ENCODE data around the gene LRP1B.

The LRP1B gene

DNA sequence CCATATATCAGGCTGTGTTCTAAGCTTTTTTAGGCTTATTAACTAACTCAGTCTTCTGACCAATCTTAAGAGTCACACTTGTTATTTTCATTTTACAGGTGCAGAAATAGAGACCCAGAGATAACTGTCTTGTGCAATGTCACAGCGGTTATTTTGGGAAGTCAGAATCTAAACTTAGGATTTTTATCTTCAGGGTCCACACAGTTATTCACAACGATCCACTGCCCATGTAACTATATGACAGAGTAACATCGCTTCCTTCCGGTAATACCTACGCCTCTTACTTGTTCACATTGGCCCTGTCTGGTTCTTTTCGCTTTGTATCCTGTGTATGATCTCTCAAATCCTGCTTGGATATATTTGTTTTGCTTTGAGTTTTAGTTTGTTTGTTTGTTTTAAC lies 631.7 kb downstream of the LRP1B start:
- FAIRE-seq: no peak

DNA sequence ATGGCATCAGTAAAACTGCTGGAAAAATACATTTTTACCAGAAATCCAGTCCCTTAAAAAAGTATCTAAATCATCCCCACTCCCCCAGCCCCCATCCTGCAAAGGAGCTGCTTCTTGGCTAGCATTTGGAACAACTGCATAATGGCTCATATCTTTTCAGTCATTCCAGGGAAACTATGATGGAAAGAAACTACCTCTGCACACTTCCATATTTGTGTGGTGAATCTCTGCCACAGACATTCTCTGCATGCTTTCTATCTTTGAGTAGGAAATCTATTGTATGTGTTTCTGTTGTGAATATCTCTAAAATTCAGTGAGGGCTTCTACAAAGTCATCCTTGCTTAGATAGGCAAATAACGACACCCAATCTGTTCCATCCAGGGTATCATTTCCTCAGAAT lies 632.3 kb downstream of the LRP1B start:
- no peak for FAIRE-seq

DNA sequence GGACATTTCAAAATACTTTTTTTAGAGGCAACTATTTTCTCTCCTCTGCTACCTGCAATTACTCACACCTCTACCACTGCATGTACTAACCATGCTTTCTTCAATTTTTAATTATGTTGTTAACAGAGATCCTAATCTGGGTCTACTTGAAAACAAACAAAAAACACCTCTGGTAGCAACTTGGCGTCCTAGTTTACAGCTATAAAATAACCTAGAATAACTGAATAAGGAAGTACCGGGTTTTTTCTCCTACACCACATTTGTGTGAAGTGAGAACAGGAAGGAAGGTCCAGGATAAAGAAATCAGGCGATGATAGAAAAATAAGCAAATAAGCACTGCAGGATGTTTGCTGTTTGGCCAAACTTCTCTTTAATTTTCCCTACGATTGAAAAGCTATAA lies 633.5 kb downstream of the LRP1B start:
- FAIRE-seq: no peak

DNA sequence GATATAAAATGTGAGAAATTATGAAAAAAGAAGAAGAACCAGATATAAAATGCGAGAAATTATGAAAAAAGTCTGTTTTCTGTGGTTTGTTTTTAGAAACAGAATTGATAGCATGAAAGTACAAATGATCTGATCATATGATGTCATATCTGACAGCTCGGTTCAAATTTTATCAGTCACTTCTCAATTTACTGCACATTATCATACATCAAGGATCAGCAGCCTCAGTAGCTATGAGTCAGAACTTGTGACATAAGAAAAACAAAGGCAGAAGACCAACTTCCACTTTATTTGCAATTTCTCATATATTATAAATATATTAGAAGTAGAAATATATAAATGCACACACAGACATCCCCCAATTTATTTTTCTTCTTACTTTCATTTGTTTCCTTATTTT lies 634.0 kb downstream of the LRP1B start:
- no peak for FAIRE-seq

DNA sequence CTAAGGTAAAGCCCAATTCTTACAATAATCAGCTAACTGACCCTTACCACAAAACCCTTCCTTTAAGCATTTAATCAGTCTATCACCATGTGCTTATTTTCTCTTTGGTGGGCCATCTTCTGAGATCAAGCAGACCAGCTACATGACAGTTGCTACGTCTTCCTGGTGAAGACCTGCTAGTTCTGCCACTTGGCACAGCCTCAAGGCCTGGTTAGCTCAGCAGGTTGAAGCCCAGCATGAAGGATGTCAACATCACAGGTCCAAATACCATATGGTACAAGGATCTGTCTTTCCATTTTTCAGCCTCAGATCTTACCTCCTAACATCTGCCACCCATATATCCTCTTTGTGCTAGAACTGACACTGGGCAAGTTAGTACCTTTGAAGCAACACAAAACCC lies 636.9 kb downstream of the LRP1B start:
- no peak for FAIRE-seq

DNA sequence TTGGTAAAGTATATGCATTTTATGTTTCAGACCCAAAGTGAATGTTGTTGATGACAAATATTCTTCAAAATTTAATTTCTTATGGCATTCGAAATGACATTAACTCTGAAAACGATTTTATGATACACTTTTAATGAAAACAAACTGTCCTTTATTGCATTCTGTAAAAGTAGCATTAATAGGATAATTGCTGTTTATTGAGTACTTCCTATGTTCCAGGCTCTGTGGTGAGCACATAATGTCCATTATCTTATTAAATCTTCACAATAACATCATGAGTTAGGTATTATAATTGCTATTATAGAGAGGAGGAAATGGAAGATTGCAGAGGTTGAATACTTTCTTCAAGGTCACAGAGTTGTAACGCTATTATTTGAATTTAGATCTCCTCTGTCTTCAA lies 638.0 kb downstream of the LRP1B start:
- no peak for FAIRE-seq

DNA sequence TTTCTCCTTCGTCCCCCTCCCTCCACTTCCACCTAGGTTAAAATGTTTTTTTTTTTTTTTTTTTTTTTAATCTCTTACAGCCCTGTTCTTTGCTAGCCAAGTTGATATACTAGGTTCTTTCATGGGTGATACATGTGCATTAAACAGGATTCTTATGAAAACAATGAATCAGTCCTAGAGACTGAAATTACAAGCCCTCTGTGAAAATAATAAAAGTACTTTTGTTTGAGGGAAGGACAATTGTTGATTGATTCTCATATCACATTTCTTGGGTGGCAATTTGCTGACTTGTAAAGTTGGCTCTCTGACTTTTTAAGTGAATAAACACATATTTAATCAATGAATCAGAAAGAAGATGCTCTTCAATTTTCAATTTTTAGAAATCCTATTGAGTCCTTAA lies 639.9 kb downstream of the LRP1B start:
- no peak for FAIRE-seq

DNA sequence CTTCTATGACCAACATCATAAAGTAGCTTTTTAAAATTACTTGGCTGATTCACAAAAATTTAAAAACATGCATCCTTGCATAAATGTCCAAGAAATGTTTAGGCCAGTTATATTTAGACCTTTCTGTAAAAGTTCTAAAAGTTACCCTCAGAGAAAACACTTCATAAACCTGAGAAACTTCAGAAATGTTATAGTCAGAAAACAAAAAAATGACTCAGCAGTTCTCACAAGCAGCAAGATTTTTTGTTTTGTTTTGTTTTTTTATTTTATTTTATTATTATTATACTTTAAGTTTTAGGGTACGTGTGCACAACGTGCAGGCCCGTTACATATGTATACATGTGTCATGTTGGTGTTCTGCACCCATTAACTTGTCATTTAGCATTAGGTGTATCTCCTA lies 648.1 kb downstream of the LRP1B start:
- FAIRE-seq: no peak

DNA sequence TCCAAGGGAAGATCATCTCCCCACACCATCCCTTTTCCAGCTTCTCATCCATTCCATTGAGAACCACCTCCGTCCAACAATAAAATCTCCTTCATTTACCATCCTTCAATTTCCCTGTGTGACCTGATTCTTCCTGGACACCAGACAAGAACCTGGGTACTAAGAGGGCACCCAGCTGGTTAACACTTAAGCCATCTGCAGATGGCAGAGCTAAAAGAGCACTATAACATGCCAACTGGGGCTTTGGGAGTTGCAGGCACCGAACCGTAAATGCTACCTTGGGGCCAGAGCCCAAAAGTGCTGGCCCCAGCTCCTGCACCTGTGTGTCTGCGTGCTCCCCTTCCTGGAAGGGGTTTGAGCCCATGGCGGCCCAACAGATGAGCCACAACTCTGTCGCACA lies 655.0 kb downstream of the LRP1B start:
- FAIRE-seq: no peak

DNA sequence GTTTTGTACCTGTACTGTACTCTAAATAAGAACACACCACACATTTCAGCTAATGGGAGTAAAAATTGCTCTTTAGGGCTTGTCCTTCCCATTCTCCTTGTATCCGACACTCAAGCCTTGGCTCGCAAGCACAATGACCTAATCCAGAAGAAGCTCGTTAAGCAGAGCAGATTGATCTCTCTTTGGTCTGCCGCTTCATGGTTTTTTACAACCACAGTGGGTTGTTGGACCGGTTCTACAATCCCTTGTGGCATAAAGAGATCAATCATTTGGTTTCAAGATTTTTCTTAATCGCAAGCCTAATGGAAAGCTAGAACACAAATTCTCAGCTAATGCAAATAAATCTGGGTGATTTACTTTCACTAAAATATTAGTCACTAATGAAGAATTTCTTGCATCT lies 662.1 kb downstream of the LRP1B start:
- FAIRE-seq: no peak

DNA sequence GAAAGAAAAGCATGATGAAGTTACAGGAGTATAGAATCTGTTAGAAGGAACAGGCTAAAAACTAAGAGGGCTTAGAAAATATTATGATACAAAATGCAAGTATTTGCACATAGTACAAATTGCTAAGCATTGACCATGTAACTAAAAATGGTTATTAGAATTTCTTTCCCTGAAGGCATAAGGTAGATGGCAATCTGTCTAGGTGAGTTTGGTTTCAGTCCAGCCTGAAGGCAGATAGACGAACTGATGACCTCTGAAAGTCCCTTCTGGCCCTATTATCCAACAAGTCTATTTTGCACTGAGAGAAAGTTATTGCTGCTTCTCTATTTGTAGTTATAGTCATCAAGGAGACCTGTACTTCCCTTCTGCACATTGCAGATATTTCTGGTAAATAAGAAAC lies 663.5 kb downstream of the LRP1B start:
- FAIRE-seq: no peak

DNA sequence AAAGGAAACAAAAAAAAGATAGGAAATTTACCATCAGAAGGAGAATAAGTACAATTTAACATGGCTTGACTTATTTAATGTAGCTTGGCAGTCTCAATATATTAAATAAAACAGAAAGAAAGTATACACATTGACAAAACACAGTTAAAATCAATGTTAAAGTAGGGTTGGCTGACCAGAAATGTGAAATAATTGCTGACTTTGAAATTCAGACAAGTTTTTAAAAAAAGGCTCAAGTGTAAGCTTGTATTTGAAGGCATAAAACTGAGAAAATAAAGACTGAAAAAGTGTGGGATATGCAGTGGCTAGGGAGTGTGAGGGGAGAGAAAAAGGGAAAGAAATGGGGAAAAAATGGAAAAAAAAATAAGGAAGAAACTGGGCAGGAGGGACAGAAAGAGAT lies 665.8 kb downstream of the LRP1B start:
- FAIRE-seq: no peak

DNA sequence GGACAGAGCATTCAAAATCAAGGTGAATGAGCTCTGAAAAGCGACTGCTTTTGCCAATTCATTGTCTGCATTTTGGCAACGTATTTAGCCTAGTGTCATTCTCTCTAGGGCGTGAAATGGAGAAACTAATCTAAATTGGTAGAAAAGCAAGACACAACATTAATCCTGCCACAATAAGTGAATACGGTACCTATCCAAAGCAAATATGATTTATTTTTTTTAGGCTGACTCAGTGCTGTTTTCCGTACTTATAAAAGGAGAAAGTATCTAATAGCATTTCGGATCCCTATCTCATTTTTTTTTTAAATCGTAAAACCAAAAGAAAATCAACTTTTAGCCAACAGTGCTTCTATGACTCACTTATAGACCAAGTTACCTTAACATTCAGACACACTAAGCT lies 672.5 kb downstream of the LRP1B start:
- FAIRE-seq: no peak

DNA sequence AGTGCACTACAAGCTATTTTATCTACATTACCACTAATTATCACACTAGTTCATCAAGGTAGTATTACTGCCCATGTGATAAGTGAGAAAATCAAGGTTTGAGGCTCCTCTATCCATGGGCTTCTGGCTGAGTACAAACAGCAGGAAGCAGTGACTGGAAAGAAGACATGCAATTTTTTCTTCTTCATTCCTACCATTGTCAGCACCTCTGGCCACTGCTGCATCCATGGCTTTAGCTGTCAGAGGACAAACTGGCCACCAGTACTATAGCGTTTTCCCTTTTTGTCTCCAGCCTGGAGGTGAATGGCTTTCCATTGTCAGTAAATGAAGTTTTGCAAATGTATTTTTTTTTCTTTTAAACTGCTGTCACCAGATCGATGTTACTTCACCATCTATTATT lies 674.9 kb downstream of the LRP1B start:
- FAIRE-seq: no peak

DNA sequence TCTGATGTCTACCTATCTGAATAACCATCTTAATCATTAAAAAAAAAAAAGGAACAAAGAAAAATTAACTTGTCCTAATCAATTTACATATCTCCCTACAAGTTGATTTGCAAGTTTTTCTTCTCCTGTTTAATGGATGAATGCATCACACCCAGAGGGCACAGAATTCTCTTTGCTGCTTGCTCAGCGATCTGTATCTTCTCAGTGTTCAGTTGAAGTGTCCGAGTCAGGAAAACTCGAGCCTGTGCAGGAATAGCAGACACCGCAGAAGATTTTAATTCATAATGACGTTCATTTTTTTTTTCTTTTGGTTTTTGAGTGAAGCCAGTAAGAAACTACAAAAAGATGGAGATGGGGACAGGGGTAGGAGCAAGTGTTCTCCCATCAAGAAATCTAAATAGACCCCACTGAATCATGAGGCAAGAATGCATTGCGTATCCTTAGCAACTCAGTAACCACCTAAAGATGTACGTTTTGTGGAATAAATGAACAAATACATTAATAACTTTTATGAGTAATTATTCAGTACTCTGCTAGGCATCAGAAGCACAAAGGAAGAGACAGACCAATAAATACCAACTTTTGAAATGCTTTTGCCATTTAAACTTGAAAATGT lies 675.5 kb downstream of the LRP1B start:
- FAIRE-seq: no peak

DNA sequence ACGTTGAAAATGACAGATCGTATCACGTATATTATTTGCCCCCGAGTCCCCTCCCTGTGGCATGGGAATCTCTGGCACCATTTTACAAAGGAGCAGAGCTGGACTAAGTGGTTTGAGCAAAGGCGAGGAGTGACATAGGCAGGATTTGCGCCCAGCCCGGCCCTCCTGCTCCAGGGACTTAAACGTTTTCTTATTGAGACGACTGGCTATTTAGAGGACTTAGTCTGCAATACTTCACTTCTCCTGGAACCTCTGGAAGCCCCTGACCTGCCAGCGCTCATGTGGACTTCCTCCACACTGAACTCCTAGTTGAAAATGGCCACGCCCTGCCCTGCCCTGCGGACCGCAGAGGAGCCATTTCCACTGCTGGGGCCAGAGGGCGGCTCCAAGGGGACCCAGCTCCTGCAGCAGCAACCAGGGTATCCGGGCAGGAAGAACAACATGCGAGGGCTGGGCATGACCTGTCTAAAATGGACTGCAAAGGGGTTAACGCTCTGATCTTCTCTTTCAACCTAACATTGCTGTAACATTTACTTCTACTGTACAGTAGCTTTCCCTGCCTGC lies 690.7 kb downstream of the LRP1B start:
- no peak for FAIRE-seq

DNA sequence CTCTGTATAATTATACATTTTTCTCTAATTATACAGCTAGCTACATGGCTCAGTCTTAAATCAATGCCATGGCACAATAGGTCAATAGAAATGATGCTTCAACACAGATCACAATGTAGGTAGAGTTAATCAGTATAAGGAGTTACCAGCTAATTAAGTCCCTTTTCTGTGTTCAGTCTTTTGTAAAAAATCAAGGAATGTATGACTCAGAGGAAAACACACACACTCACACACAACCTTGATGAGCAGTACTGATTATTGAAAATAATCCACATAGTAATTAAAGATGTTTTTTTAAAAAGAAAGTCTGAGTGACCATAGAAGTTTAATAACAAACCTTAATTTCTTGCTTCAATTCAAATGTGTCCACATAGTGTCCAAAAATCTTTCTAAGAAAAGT lies 691.3 kb downstream of the LRP1B start:
- no peak for FAIRE-seq

DNA sequence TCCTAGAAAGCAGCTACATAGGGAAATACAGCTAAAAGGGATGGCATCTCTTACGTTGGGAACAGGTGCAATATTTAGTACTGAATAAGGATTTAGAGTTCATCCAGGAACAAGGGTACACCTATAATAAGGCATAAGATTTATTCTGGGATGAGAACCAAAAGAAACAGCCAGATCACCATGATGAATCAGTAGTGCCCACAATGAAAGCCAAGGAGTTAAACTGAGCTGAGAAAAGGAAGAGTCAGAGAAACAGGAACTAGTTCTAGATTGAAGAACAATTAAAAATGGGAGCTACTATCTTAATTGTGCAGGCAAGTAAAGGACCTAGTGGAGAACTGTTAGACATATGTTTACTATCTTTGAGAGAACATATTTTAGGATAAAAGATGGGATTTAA lies 692.3 kb downstream of the LRP1B start:
- FAIRE-seq: no peak

DNA sequence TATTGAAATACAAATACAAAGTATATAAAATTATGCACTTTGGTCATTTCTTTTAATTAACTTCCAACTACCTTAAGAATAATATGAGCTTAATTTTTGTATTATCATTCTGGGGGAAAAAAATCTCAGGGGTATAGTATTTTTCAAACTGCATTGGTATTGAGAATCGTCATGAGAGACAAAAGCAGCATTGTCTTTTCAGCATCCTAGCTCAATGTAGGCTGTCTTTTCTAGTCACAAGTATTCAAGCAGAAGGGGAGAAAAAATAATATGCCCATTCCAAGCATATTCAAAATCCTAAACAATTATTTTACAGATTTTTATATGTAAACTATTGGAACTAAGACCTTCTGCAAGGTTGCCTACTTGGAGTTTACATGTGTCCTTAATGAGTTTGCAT lies 693.3 kb downstream of the LRP1B start:
- no peak for FAIRE-seq

DNA sequence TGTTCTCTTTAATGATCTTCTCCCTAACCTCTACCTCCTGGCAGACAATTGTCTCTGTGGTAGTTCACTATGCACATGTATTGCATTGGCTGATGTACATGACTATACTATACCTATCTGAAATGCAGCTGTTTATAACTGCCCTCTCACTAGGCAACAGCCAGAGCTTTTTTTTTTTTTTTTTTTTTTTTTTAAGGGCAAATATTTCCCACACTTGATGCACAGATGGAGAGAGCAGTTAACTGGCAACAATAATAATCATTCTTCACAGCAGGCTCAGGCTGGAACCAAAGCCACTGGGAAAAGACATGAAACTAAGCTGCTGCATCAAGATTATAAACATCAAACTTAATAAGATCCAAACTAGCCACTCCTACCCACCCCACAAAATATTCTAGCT lies 707.7 kb downstream of the LRP1B start:
- no peak for FAIRE-seq

DNA sequence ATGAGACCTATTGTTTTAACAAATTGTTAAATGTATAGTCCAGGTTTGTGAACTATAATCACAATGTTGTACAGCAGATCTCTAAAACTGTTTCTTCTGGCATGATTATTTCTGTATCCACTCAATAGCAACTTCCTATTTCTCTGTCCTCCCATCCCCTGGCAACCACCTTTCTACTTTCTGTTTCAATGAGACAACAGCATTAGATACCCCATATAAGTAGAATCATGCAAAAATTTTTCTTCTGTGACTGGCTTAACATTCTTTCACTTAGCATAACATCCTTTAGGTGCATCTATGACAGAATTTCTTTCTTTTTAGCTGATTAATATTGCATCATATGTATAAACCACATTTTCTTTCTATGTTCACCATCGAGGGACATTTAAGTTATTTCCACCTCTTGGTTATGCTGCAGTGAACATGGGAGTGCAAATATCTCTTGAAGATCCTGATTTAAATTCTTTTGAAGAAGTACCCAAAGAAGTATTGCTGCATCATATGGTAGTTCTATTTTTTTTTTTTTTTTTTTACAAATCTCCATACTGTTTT lies 713.5 kb downstream of the LRP1B start:
- no peak for FAIRE-seq

DNA sequence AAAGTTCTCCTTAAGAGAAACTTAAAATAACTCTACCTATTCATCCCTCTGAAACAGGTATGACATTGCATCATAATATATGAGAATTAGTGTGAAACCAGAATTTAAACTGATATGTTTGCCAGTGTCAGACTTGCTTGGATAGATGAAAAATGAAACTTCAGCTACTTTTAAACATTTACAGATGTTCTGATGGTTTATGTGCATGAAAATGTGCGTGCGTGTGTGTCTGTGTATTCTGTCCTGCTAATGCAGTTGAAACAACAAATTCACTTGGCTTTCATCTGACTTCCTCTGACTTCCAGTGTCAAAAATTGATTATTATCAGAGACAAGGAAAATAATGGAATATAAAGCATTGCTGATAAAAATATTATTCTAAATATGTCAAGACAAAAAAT lies 719.4 kb downstream of the LRP1B start:
- FAIRE-seq: no peak

DNA sequence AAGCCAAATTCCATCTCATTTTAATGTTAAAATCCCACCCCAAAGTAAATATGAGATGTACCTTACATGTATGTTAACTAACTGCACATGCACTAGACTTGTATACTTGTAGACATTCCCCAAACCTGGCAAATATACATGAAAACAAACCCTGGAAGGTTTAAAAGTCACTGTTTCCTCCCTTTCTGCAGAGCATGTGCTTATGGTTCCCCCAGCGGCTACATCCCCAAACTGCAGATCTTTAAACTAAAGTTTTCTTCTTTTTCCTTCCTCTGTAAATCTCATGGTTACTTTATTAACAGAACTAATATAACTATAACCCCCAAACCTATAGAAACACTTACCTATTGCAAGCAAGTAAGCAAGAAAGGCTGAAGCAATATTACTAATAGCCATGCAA lies 731.5 kb downstream of the LRP1B start:
- FAIRE-seq: peak; percentile 40

DNA sequence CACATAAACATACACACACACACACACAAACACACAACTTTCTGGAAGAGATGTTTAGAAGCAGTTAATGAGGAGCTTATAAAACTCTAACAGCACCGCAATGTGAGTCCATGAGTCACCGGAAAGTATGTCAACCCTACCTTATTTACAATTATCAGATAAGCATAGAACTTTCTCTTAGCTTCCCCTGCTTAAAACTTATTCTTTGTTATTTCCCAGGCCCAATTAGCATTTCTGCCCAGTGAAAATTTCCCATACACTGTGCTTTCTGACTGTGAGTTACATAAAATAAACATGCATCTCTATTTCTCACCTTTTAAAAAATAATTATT lies 737.6 kb downstream of the LRP1B start:
- FAIRE-seq: no peak

DNA sequence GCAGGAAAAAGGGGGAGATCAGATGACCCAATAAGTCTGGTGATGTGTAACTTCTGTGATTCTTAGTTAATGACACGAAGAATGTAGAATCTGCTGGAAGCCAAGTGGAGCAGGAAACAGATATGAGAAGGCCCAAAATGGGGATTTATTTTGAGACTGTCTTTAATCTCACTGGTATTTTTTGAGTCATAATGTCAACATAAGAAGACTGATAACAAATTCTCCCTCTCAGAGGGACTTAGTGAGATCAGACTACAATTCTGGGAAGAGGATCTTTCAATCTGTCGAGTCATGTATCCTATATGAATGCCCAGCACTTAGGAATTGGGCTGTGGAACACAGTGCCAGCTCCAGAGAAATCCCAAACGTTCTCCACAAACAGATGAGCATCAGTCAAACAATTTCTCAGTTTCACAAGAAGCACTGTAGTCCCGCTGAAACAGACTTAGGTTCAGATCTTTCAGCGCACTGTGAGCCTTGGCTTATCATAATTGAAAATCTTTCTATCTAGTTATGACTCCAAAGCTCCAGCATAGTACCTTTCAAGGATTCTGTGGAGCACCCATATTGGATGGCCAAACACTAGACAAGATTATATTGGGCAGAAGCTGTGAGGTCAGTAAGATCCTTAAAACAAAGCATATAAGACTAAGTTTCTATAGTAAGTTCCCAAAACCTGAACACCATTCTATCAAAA lies 738.2 kb downstream of the LRP1B start:
- FAIRE-seq: no peak
